Osteoblast (primary cell): ENCODE results near the gene MINK1. TPM values are rescaled to one million over a fixed set of nuclear protein-coding genes. Genes with fewer than 3 reads are reported as not detected.

Source experiments
- DNase-seq: peaks from one replicate; pipeline ENCODE4 v3.0.0; 2011; ENCODE audit warnings: low spot score, mixed read lengths; ENCODE audit not compliant: insufficient read length; ENCODE audit errors: missing footprints
- H2AFZ ChIP-seq: 2 replicates; pipeline ENCODE4 v1.6.0; 2011; ENCODE audit warnings: mild to moderate bottlenecking, low read length
- H3K27ac ChIP-seq: 2 replicates; pipeline ENCODE4 v1.5.1; 2011; ENCODE audit warnings: mild to moderate bottlenecking, low read depth, low read length, moderate library complexity
- H3K27me3 ChIP-seq: 2 replicates; pipeline ENCODE4 v1.6.0; 2012; ENCODE audit warnings: mild to moderate bottlenecking, control low read depth, inconsistent platforms, low read length, moderate library complexity; ENCODE audit not compliant: insufficient read depth
- H3K36me3 ChIP-seq: 2 replicates; pipeline ENCODE4 v1.5.1; 2011; ENCODE audit warnings: mild to moderate bottlenecking, low read length, control low read depth, moderate library complexity; ENCODE audit not compliant: insufficient read depth
- H3K4me1 ChIP-seq: 2 replicates; pipeline ENCODE4 v1.5.1; 2011; ENCODE audit warnings: mild to moderate bottlenecking, low read length, control low read depth, moderate library complexity; ENCODE audit not compliant: insufficient read depth
- H3K4me2 ChIP-seq: 2 replicates; pipeline ENCODE4 v1.6.0; 2011; ENCODE audit warnings: mild to moderate bottlenecking, low read length; ENCODE audit not compliant: insufficient read depth
- H3K4me3 ChIP-seq: fragments of 200-600 bp; sonication (generic); 3 replicates; pipeline ENCODE4 v1.5.1; 2012; ENCODE audit warnings: mild to moderate bottlenecking, low read length, inconsistent platforms; ENCODE audit not compliant: insufficient read depth
- H3K79me2 ChIP-seq: 2 replicates; pipeline ENCODE4 v1.6.0; 2012; ENCODE audit warnings: mild to moderate bottlenecking, low read length, control low read depth, inconsistent platforms; ENCODE audit not compliant: insufficient read depth
- H3K9me3 ChIP-seq: 2 replicates; pipeline ENCODE4 v1.5.1; 2011; ENCODE audit warnings: low read depth, low read length, control low read depth
- H4K20me1 ChIP-seq: 2 replicates; pipeline ENCODE4 v1.6.0; 2012; ENCODE audit warnings: mild to moderate bottlenecking, low read length, control low read depth; ENCODE audit not compliant: insufficient read depth
- total RNA-seq: library from RNA; depleted of rRNA; stranded (reverse); fragments of >200 nt; gene quantifications from 2 replicates; pipeline ENCODE4 v1.2.3, GENCODE V29; 2012
- TF ChIP-seq, protein P1 (sequence below): IDR thresholded peaks from 2 replicates; pipeline ENCODE4 v1.5.1; 2011; ENCODE audit warnings: mild to moderate bottlenecking, low read depth, low read length, moderate library complexity; ENCODE audit errors: extremely low read depth

The MINK1 gene
- total RNA-seq, 1 donor = 34.4 TPM

DNA sequence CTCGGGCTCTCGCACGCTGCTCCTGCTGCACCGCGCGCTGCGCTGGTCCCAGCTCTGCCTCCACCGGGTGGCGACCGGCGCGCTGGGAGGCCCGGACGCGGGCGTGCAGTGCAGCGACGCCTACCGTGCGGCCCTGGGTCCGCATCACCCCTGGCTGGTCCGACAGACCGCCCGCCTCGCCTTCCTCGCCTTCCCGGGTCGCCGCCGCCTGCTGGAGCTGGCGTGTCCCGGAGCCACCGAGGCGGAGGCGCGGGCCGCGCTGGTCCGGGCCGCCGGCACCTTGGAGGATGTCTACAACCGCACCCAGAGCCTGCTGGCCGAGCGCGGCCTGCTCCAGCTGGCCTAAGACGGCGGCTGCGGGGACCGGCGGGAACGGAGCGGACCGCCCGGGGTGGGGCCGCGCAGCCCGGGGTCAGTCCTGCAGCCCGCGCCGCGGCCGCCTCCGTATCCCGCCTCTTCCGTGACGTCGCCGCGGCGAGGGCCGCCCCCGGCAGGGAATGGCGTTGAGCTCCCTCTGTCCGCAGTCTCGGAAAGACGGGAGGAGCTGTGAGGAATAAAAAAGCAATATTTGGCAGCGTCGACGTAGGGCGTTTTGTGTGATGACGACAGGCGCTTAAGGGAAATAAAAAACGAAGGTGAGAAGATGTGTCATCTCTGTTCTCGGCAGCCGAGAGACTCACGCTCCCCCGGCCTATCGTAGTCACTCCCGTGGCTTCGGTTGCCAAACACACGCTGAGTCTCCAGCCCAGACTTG lies 43.0 kb upstream of the MINK1 start:
- H3K4me1 ChIP-seq = peaks cover 30% of the 10 kb centered on the region
- H3K36me3 ChIP-seq = no peaks in the 10 kb centered on the region
- peaks cover 10% of the 10 kb centered on the region for H3K27me3 ChIP-seq
- peak overlapping the region; percentile 82 for H3K4me2 ChIP-seq
- no peaks in the 10 kb centered on the region for H4K20me1 ChIP-seq
- H2AFZ ChIP-seq = peak overlapping the region; percentile 80
- no peaks in the 10 kb centered on the region for H3K9me3 ChIP-seq
- H3K79me2 ChIP-seq = no peaks in the 10 kb centered on the region
- H3K27ac ChIP-seq = peak overlapping the region; percentile 74
- peak; percentile 99 for DNase-seq
- TF ChIP-seq, protein P1, sequence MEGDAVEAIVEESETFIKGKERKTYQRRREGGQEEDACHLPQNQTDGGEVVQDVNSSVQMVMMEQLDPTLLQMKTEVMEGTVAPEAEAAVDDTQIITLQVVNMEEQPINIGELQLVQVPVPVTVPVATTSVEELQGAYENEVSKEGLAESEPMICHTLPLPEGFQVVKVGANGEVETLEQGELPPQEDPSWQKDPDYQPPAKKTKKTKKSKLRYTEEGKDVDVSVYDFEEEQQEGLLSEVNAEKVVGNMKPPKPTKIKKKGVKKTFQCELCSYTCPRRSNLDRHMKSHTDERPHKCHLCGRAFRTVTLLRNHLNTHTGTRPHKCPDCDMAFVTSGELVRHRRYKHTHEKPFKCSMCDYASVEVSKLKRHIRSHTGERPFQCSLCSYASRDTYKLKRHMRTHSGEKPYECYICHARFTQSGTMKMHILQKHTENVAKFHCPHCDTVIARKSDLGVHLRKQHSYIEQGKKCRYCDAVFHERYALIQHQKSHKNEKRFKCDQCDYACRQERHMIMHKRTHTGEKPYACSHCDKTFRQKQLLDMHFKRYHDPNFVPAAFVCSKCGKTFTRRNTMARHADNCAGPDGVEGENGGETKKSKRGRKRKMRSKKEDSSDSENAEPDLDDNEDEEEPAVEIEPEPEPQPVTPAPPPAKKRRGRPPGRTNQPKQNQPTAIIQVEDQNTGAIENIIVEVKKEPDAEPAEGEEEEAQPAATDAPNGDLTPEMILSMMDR = peak; percentile 46
- peak overlapping the region; percentile 79 for H3K4me3 ChIP-seq

DNA sequence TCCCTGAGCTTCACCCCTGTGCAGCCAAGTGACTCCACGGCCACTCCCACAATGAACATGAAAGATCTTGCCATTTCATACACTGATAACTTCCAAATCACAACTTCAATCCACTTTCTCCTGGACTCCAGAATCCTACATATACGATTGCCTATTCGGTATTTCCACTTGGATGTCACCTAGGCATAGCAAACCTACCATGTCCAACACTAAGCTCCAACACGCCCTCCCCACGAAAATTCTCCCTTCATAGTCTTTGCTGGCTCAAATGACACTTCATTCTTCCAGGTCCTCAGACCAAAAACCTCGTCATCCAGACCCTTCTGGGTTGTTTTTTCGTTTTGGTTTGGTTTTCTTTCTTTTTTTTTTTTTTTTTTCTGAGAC lies 42.4 kb upstream of the MINK1 start:
- DNase-seq = no peak
- H4K20me1 ChIP-seq = no peaks in the 10 kb centered on the region
- H3K9me3 ChIP-seq = no peaks in the 10 kb centered on the region
- H3K36me3 ChIP-seq = no peaks in the 10 kb centered on the region
- H2AFZ ChIP-seq = peak overlapping the region; percentile 80
- TF ChIP-seq, protein P1 = no peak
- peaks cover 29% of the 10 kb centered on the region for H3K4me1 ChIP-seq
- peak overlapping the region; percentile 82 for H3K4me2 ChIP-seq
- no peaks in the 10 kb centered on the region for H3K79me2 ChIP-seq
- H3K27ac ChIP-seq = peak overlapping the region; percentile 74
- H3K27me3 ChIP-seq = peaks cover 4% of the 10 kb centered on the region
- H3K4me3 ChIP-seq = peak overlapping the region; percentile 79

DNA sequence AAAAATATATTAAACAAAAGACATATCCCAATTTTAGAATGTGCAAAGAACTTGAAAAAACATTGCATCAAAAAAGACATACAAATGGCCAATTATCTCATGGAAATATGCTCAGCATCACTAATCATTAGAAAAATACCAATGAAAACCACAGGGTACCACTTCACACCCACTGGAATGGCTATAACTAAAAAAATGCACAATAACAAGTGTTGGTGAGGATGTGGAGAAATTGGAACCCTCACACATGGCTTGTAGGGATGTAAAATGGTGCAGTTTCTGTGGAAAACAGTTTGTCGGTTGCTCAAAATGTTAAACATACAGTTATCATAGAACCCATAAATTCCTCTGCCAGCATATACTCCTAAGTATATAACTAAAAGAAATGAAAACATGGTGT lies 38.0 kb upstream of the MINK1 start:
- no peak for DNase-seq
- Histone ChIP-seq H3K4me3 (no peak overlapping the region), H3K4me2 (no peak overlapping the region), H3K27me3 (no peaks in the 10 kb centered on the region), H3K4me1 (peaks cover 11% of the 10 kb centered on the region), H3K27ac (no peak overlapping the region), H3K9me3 (no peaks in the 10 kb centered on the region), H3K36me3 (peaks cover 18% of the 10 kb centered on the region), H4K20me1 (peaks cover 8% of the 10 kb centered on the region), H3K79me2 (peaks cover 22% of the 10 kb centered on the region), H2AFZ (peak overlapping the region; percentile 67)
- TF ChIP-seq, protein P1 = no peak

DNA sequence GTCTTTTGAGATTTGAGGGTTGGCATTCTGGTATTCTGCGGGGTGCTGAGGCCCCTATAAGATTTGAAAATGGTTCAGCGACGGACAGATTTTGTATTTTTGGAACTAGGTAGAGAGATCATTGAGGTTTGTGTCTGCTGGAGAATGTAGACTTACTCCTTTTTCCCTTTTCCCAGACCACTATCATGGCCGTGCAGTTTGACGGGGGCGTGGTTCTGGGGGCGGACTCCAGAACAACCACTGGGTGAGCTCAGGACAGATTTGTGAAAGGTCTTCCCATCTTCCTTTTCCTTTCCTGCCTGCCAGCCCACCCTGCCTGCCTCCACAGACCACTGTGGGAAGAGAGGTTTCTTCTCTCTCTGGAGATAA lies 36.6 kb upstream of the MINK1 start:
- TF ChIP-seq, protein P1 = no peak
- peak; percentile 94 for DNase-seq
- Histone ChIP-seq H2AFZ (peak overlapping the region; percentile 80), H3K27me3 (no peaks in the 10 kb centered on the region), H3K4me3 (peak overlapping the region; percentile 90), H3K9me3 (no peaks in the 10 kb centered on the region), H3K27ac (peak overlapping the region; percentile 74), H3K79me2 (peaks cover 22% of the 10 kb centered on the region), H3K4me2 (peak overlapping the region; percentile 87), H4K20me1 (peaks cover 8% of the 10 kb centered on the region), H3K36me3 (peaks cover 18% of the 10 kb centered on the region), H3K4me1 (peaks cover 7% of the 10 kb centered on the region)
